Measurements from ENCODE around the gene GNPTAB.
"Not testable (repeated sequence)": the region's sequence is repeated elsewhere in the genome, so short reads cannot be mapped to it uniquely, and the experiment has no call there.

DNA sequence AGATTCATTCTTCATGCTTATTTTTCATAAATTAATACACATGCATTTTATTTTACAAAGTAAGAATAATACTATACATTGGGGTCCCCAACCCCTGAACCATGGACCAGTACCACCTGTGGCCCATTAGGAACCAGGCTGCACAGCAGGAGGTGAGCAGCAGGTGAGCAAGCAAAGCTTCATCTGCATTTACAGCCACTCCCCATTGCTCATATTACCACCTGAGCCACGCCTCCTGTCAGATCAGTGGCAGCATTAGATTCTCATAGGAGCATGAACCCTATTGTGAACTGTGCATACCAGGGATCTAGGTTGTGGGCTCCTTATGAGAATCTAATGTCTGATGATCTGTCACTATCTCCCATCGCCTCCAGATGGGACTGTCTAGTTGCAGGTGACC lies 30.9 kb upstream of the GNPTAB start:
- not testable (repeated sequence) for TF ChIP-seq EZH2phosphoT487 (IDR thresholded peaks at IDR 0.05; ENCODE audit: borderline replicate concordance, low read length); EZH2 (IDR thresholded peaks at IDR 0.05; ENCODE audit: low read length, unreplicated experiment)
- TF ChIP-seq, protein P1, sequence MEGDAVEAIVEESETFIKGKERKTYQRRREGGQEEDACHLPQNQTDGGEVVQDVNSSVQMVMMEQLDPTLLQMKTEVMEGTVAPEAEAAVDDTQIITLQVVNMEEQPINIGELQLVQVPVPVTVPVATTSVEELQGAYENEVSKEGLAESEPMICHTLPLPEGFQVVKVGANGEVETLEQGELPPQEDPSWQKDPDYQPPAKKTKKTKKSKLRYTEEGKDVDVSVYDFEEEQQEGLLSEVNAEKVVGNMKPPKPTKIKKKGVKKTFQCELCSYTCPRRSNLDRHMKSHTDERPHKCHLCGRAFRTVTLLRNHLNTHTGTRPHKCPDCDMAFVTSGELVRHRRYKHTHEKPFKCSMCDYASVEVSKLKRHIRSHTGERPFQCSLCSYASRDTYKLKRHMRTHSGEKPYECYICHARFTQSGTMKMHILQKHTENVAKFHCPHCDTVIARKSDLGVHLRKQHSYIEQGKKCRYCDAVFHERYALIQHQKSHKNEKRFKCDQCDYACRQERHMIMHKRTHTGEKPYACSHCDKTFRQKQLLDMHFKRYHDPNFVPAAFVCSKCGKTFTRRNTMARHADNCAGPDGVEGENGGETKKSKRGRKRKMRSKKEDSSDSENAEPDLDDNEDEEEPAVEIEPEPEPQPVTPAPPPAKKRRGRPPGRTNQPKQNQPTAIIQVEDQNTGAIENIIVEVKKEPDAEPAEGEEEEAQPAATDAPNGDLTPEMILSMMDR (conservative IDR thresholded peaks at IDR 0.05; ENCODE audit: low read depth, low read length), result not testable (repeated sequence)

Measured in PC-3 (cell line).